ENCODE measurements around the gene ADGRG6. TPM values are rescaled to one million over a fixed set of nuclear protein-coding genes. Genes with fewer than 3 reads are reported as not detected.

Gene ADGRG6
- total and polyA plus RNA-seq, 2 donors (not counting 3 experiments of a cell fraction or from before 2014, with no cell fraction given) = 99.3 to 166 TPM

GRCh38 chr6:142457638-142458406 lies 156.0 kb downstream of the ADGRG6 start:
- Histone ChIP-seq H3K4me1 (ENCODE audit: control insufficient read depth, extremely low read depth, insufficient read depth, low read length) (no peaks in the 10 kb centered on the region), H3K4me2 (ENCODE audit: insufficient read depth, low read length) (no peak overlapping the region), H3K9ac (replicated peaks; ENCODE audit: extremely low read depth, insufficient read depth, low read length) (no peak overlapping the region), H3K27me3 (ENCODE audit: control insufficient read depth in 2 of 2, insufficient read depth in 2 of 2, low read length in 2 of 2) (no peaks in the 10 kb centered on the region), H3K4me3 (replicated peaks in 1 of 3; ENCODE audit: insufficient read depth in 1 of 3, low read depth in 1 of 3, low read length in 3 of 3) (no peak overlapping the region), H2AFZ (ENCODE audit: low read depth, low read length) (no peak overlapping the region), H3K9me1 (replicated peaks; ENCODE audit: control insufficient read depth, extremely low read depth, insufficient read depth, low read length) (no peaks in the 10 kb centered on the region), H3K36me3 (ENCODE audit: control insufficient read depth in 2 of 2, extremely low read depth in 1 of 2, insufficient read depth in 2 of 2, low read length in 2 of 2) (peaks cover 2% of the 10 kb centered on the region in 2 experiments), H4K20me1 (replicated peaks; ENCODE audit: control insufficient read depth, extremely low read depth, insufficient read depth, low read length) (no peaks in the 10 kb centered on the region), H3K79me2 (ENCODE audit: control insufficient read depth, insufficient read depth, low read length) (no peaks in the 10 kb centered on the region), H3K9me3 (replicated peaks; ENCODE audit: control insufficient read depth, insufficient read depth, low read length) (peaks cover 4% of the 10 kb centered on the region), H3K27ac (ENCODE audit: insufficient read depth, low read depth, low read length) (no peak overlapping the region)
- CTCF ChIA-PET = interaction anchor here (1.0 kb wide), 1 partner anchor 17 kb away, joined by 4 read pairs; no protein-coding TSS in a partner anchor
- no TSS peak for BruUV-seq (replicated peaks)
- DNase-seq (ENCODE audit: low read depth, low spot score) (no peak), FAIRE-seq (no peak)
- TF ChIP-seq EZH2 (IDR thresholded peaks at IDR 0.05; ENCODE audit: borderline replicate concordance, low read depth, low read length, severe bottlenecking) (no peak), CTCF (IDR thresholded peaks at IDR 0.05; ENCODE audit: extremely low read depth in 1 of 2, insufficient read depth in 1 of 2, low read depth in 1 of 2, low read length in 2 of 2) (no peak), MYC (IDR thresholded peaks at IDR 0.05; ENCODE audit: low read depth, low read length) (no peak), MAX (IDR thresholded peaks at IDR 0.05; ENCODE audit: insufficient read depth, insufficient read length) (no peak), POLR2AphosphoS5 (IDR thresholded peaks at IDR 0.05; ENCODE audit: insufficient read depth, low read depth, low read length) (no peak), POLR2A (IDR thresholded peaks at IDR 0.05; ENCODE audit: low read depth, low read length) (no peak), GATA2 (IDR thresholded peaks at IDR 0.05; ENCODE audit: insufficient read depth, insufficient read length, low read depth, low read length) (no peak), FOS (IDR thresholded peaks at IDR 0.05; ENCODE audit: borderline replicate concordance, insufficient read depth, low read length) (no peak), JUN (IDR thresholded peaks at IDR 0.05; ENCODE audit: borderline replicate concordance, insufficient read depth, insufficient read length, low read depth) (no peak)
- intact Hi-C loops (cut with micrococcal nuclease) = no loop called here
- dilution Hi-C loops (cut with MboI; ENCODE audit: extremely low pct_ligation_motif_present, low sequenced_read_pairs) = no loop called here
- POLR2A ChIA-PET = no interaction called here

Measured in endothelial cell of umbilical vein (primary cell).